Right kidney (tissue), 1 donor: ENCODE measurements around the gene ALPL.
A peak's percentile ranks its signal among the peaks of the same experiment; 100 is the strongest.
"Not testable (repeated sequence)": the region's sequence is repeated elsewhere in the genome, so short reads cannot be mapped to it uniquely, and the experiment has no call there.

Source experiments
- DNase-seq: peaks from one replicate; pipeline ENCODE4 v3.0.0-alpha.2; 2016

The ALPL gene

DNA sequence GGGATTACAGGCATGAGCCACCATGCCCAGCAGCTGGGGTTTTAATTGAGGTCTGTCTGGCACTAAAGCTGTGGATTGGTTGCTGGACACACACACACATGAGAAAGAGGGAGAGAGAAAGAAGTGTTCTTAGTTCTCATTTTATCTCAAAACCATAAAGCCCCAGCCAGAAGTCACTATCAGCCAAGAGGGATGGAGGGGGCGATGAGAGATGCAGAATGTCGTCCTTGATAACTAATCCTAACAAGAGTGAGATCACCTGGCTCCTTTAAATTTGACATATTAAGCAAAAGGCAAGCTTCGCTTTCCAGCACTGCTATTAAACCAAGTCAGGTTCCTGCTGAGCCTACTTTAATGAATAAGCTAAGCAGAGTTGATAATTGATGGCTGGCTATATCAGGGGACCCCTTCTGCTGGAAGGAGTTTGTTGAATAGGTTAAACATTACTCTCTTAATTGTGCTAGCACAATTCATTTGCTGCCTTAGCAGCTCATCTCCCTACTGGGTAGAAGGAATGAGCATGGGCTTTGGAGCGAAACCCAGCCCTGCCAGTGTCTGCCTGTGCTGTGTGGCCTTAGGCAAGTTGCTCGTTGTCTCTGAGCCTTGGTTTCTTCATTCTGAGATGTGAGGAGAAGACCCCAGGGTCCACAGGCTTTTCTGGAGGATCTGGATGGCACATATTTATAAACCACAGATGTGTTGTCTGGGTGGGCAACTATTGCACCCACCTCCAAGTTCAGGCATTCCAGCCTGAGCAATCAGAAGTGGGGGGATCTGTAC lies 50.8 kb downstream of the ALPL start:
- no peak for DNase-seq

GRCh38 chr1:21560916-21561638 lies 51.9 kb downstream of the ALPL start:
- no peak for DNase-seq

DNA sequence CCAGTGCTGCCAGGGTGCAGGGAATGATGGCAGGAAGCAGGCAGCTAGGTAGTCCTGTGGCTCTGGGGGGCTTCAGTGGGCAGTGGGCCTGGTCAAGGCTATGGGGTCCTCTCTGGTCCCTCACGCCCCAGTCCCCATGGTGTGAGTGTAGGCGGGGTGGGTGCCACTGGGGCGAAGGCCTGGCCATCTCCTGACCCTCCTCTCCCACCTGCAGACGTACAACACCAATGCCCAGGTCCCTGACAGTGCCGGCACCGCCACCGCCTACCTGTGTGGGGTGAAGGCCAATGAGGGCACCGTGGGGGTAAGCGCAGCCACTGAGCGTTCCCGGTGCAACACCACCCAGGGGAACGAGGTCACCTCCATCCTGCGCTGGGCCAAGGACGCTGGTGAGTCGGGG lies 53.7 kb downstream of the ALPL start:
- DNase-seq = no peak

GRCh38 chr1:21563971-21564370 lies 54.7 kb downstream of the ALPL start:
- no peak for DNase-seq

GRCh38 chr1:21564521-21565095 lies 55.4 kb downstream of the ALPL start:
- DNase-seq = no peak

DNA sequence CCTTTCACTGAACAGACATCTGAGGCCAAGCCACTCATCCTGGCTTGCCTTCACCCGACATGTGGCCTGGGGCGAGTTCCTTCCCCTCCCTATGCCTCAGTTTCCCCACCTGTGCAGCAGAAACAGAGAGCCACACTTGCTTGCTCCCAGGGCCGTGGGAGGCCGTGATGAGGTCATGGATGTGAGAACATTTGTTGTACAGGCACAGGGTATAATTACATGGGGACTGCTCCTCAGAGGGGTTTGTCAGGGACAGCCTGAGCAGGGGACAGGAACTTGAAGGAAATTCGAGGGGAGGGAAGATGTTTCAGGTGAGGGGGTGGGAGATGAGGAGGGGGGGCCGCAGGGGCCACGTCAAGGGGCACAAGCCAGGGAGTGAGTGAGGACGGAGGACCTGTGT lies 56.1 kb downstream of the ALPL start:
- no peak for DNase-seq

GRCh38 chr1:21566361-21566760 lies 57.1 kb downstream of the ALPL start:
- DNase-seq = not testable (repeated sequence)

GRCh38 chr1:21567241-21568005 lies 58.2 kb downstream of the ALPL start:
- DNase-seq = no peak

DNA sequence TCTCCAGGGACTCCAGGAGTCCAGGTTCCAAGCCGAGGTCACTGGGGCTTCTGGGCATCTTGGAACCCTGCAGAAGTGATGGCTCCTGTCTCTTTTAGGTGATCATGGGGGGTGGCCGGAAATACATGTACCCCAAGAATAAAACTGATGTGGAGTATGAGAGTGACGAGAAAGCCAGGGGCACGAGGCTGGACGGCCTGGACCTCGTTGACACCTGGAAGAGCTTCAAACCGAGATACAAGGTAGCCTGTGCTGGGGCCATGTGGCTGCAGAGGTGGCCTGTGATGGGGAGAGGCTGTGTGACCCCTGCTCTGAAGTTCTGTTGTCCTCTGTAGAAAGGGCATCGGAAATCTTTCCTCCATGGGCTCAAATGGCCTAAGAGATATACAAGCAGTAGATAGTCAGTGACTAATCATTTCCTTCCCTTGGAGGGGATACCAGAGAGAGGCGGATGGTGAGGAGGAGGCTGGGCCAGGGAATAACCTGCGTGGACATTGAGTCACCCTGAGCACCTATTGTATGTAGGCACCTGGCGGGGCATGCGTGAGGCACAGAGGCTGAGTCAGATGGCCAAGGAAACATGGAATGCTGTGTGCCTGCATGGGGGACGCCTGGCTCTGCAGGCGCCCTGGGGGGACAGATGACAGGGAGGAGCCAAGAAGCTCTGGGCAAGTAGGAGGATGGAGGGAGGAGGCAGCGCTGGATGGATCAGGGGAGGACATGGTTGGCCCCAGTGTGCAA lies 59.0 kb downstream of the ALPL start:
- DNase-seq = no peak

- DNase-seq = no peak
Observed at GRCh38 chr1:21568809-21569385, 59.7 kb downstream of the ALPL start.

DNA sequence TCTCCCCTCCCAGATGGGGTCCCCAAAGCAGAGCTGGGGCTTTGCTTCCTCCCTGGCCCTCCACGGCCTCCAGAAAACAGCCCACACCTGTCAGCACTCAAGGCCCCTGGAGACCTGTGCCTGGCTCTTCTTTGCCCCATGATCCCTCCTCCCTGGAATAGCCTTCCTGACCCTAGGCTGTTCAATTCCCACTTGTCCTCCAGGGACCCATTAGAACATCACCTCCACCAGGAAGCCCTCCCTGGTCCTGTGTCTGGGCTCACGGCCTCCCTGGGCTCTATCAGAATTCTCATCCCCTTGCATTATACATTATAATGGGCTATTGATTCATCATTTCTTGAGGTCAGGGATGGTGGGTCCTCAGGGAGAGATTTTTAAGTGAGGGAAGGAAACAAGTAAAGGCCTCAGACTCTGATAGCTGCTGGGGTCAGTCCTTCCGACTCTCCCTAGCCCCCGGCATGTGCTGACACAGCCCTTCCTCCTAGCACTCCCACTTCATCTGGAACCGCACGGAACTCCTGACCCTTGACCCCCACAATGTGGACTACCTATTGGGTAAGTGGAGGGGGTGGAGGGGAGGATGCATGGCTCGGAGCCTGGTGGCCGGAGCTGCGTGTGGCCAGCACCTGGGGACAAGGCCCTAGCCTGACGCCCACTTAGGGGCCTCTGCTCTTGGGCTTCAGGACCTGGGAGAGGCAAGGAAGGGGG lies 60.8 kb downstream of the ALPL start:
- no peak for DNase-seq

- DNase-seq = no peak
Observed at GRCh38 chr1:21570528-21570875, 61.3 kb downstream of the ALPL start.

GRCh38 chr1:21570885-21571284 lies 61.7 kb downstream of the ALPL start:
- no peak for DNase-seq

- DNase-seq = no peak
Observed at GRCh38 chr1:21572221-21572620, 63.0 kb downstream of the ALPL start.

DNA sequence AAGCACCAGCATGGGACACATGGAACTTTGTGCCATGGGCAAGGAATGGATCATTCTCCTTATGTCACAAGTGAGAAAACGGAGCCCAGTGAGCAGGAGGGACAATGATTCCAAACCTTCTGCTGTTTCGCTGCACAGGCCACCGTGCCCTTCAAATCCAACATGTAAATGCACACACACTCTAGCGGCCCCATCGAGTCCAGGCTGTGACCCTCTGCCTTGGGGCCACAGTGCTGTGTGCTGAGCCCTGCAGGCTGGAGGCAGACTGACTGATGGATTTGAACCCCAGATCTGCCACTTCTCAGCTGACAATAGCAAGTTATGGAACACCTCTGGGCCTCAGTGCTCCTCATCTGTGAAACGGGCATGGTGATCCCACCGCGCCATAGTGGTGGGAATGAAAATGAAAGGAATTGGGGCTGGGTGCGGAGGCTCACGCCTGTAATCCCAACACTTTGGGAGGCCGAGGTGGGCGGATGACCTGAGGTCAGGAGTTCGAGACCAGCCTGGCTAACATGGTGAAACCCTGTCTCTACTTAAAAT lies 63.6 kb downstream of the ALPL start:
- DNase-seq = no peak

DNA sequence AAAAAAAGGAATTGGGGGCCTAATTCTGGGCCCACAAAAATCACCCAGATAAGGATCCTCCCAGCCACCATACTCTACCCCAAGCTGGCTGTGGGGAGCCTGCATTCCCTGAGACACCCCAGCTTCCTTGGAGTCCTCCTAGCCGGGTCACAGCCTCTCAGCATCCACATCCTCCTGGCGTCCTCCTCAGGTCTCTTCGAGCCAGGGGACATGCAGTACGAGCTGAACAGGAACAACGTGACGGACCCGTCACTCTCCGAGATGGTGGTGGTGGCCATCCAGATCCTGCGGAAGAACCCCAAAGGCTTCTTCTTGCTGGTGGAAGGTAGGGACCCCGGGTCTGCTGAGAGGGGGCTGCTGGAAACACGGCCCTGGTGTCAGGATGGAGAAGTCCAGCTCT lies 64.3 kb downstream of the ALPL start:
- DNase-seq = no peak

DNA sequence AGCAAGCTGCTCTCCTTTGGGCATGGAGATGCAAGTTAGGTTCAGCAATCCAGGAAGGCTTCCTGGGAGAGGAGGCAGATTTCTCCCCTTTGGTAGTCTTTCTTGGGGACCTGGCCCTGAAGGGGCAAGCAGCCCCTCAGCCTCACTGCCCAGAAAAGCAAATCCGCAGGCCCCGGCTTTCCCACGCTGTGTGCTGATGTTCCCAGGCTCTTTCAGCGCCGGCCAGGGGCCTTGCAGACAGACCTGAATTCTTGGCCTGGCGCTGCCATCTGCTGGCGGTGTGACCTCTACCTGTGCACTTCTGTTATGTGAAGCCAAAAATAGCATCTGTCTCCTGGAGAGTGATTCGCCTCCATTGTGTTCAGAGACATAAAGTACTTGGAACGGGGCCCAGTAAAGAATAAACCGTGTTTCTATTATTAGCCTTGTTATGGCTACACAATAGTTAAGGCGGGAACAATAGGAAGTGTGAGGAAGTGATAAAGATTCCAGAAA lies 64.8 kb downstream of the ALPL start:
- peak; percentile 49 for DNase-seq

- no peak for DNase-seq
Observed at GRCh38 chr1:21574466-21575151, 65.4 kb downstream of the ALPL start.

DNA sequence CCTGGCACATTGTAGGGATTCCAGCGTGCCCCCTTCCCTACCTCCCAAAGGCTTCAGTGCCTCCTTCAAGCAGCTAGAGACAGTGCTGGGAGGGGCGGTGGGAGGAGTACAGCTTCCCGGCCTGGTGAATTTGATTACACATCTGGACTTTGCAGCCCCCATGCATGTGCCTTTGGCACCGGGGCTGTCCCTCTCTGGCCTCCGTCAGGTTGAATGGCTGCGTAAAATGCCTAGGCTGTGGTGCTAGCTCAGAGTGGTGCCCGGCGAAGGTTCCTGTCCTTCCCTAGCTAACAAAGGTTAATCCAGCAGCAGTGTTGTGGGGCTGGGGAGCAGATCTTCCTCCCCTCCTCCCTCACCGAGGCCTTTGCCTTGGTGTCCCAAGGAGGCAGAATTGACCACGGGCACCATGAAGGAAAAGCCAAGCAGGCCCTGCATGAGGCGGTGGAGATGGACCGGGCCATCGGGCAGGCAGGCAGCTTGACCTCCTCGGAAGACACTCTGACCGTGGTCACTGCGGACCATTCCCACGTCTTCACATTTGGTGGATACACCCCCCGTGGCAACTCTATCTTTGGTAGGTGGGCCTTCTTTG lies 66.2 kb downstream of the ALPL start:
- no peak for DNase-seq
